ENCODE results near the gene KCNC1. TPM values are rescaled to one million over a fixed set of nuclear protein-coding genes. Genes with fewer than 3 reads are reported as not detected.

The KCNC1 gene
- polyA plus RNA-seq, 1 donor: 2.1 TPM

DNA sequence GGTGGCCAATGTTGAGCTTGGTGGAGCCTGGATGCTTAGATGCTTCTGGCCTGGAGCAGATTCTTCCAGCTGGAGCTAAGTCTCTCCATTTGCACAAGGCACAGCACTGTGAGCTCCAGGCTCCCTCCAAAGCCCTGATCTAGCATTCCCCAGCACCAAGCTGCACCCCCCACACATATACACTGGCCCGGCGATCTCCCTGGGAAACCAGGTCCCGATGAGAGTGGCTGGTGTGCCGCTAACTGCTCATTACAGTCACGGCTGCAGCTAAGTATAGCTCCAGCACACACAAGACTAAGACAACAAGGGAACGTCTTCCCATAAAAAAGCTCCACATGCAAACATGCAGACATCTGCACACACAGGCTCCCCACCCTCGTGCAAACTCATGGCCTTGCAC lies 17.6 kb downstream of the KCNC1 start:
- no peak for DNase-seq (ENCODE audit: low read depth)

DNA sequence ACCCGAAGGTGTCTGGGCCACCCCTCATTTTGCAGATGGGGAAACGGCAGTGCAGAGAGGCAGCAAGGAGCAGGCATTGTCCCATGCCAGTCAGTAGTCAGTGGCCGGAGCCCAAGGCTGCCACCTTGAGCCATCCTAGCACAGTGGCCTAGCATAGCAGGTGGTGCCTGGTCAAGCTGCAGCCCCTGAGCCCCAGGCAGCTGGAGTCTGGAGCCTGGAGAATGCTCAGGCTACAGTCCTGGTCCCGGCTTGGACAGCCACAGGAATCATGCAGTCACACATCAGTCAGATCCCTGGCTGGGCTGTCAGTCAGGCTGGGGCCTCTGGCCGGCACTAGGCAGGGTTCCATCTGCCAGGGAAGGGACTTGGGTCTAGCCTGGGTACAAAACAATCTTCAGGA lies 18.6 kb downstream of the KCNC1 start:
- DNase-seq (ENCODE audit: low read depth): no peak

DNA sequence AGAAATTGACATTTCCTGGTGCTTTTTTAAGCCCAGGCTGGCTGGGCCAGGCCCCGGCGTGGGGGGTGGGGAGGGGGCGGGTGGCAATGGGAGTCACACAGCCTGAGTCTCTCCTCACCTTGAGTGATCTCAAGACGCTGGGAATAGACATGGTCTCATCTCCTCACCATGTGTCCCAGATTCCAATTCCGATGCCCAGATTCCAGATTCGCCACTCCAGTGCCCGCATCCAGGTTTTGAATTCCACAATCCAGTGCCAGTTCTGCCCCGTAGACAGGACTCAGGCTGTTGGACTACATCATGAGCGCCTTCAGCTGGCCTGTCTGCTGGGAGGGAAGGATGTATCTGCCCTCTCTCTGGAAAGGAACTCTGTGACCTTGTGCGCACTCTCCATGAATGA lies 19.1 kb downstream of the KCNC1 start:
- no peak for DNase-seq (ENCODE audit: low read depth)

DNA sequence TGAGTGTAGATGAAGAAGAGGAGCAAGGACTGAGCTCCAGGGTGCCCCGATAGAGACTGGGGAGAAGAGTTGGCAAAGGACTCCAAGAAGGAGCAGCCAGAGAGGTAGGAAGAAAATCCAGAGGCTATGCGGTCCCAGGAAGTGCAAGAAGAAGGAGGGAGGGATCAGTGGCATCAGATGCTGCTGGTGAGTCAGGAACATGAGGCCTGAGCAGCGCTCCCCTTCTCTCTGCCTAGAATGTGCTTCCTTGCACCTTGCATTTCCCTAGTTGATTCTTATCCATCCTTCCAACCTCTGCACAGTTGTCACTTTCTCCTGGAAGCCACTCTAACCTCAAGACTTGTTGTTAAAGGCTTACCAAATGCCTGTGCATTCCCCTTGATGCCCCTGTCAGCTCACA lies 21.3 kb downstream of the KCNC1 start:
- DNase-seq (ENCODE audit: low read depth): no peak

DNA sequence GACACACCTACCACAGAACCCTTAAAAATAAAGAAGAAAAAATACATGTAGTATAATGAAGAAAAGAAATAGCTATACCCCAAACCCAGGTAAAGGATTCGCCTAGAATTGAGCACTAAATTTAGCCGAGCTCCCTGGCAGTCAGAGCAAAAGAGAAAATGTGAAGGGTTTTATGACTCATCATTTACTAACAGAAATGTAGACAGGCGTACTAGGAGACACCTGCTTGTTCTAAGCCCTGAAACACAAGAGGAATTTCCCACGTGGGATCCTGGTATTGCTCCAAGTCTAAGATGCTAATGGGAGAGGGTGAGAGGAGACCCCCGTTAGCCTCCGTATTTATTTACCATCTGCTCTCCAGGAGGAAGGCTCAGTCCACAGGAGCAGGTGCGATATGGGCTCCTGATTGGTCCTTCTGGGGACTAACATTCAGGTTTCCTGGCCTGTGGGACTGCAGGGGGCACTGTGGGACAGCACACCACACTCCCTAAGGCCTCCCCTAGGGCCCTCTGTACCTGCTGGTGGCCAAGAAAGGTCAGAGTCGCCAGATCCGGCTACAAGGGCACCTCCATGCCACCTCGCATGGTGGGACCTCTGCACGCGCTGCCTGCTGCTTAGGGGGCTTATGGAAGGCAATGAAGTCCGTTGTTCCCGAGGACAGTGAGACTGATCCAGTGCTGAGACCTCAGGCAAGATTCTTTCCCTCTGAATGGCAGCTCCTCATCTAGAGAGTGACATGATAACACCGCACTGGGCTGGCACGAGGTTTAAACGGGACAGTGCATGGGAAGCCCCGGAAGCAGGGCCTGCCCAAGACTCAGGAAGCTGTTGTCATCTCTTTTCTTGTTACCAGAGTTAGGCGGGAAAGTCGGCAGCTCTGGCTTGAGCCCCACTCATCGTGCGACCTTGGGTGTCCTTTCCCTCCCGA lies 25.8 kb downstream of the KCNC1 start:
- DNase-seq (ENCODE audit: low read depth): no peak

DNA sequence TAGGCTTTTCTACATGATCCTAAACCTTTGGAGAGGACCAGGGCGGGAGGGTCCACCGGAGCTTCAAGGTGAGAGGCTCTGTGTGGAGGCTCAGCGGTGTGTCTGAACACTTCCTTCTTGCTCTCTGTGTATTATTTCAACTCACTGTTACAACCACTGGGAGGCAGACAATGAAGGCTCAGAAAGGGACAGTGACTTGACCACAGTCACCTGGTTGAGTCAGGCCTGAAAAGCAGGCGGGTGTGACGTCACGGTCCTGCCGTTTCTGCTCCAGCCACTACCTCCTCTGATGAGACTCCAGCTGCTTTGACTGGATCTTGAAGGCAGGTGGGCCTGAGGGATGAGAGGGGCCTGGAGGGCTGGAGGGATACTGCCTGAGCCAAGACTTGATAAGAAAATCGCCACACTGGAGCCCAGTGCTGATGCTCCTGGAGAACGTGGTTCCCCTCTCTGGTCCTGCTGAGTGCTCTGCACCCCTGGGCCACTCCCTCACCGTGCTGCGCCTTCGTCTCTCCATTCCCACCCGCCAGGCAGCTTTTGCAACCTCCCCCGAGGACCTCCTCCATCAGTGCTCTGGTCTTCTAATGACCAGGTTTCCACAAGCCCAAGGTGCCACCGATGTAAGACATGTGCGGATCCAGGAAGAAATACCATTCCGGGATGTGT lies 27.9 kb downstream of the KCNC1 start:
- DNase-seq (ENCODE audit: low read depth): no peak

DNA sequence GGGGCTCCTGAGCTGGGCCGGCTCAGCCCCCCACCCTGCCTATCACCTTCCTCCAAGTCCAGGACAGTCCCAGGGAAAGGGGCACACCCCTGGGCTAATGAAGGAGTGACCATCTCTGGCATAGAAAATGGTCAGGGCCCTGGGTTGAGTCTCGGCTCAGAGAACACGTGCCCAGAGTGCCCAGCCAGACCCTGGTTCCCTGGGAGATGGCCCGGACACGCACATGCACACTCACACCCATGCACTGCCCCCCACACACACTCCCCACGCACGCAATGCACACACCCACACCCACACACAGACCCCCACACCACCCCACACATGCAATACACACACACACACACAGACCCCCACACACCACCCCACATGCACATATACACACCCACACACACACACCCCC lies 28.7 kb downstream of the KCNC1 start:
- DNase-seq (ENCODE audit: low read depth): no peak

DNA sequence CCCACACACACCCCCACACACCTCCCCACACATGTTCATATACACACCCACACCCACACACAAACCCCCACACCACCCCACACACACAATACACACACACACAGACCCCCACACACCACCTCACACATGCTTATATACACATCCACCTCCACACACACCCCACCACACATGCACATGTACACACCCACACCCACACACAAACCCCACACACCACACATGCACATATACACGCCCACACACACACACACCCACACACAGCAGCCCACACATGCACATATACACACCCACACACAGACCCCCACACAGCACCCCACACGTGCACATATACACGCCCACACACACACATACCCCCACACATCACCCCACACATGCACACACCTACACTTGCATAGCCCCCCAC lies 29.1 kb downstream of the KCNC1 start:
- no peak for DNase-seq (ENCODE audit: low read depth)

DNA sequence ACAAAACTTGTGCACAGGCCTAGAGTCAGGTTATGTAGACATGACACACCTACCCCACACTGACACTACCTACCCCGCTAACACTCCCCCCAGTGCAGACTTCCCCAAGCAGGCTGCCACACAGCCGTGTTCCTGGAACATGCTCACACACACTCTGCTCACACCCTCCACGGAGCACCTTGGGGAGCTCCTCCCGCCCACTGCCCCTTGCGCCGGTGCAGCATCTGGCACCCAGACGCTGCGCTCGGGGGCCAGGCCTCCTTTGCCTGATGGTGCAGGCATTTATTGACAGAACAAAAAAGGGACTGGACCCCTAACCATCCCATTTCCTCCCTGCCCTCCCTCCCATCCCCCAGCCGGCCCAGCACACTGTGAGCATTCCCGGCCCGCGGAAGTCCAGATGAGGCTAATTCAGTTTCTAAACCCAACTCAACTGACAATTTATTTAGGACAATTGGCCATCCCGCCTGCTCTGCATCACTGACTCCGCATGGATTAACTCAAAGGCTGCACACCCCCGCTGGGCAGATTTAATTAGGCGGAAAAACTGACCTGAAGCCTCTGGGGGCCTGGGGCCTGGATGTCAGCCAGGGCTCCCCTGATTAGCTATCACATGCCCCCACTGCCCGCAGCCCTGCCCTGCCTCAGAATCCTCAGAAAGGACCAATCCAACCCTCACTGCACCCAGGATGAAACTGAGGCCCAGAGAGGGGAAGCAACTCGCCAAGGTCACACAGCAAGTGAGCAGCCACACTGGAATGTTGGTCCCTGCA lies 30.1 kb downstream of the KCNC1 start:
- no peak for DNase-seq (ENCODE audit: low read depth)

DNA sequence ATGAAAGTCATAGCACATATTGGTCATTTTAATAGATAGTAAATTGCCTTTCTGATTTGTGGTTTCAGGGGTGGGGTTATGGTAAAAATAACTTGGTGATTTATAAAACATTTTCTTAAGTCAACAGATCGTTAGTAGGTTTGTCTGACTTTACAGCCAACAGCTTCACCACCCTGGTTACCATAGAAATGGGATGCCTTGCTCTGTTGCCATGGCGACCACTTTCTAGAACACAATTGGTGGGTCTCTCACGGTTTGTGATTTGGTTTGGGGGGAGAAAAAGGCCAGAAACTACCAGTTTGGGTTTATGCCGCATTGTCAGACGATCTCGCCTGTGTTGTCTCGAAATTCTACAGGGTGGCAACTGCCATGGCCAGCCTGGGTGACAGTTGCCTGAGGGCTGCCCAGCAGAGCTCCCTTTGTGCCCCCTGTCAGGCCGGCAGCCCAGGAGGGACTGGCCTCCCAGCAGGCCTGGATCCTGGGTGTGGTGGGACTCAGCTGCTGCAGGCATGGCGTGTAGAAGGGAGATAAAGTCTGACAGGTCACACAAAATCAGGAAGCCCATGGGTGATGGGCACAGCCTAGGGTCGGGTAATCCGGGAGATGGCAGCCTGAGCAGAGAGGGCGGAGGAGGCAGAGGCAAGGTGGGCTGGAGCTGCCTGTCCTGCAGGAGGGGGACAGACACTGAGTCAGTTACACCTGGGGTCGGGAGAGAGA lies 30.9 kb downstream of the KCNC1 start:
- no peak for DNase-seq (ENCODE audit: low read depth)

DNA sequence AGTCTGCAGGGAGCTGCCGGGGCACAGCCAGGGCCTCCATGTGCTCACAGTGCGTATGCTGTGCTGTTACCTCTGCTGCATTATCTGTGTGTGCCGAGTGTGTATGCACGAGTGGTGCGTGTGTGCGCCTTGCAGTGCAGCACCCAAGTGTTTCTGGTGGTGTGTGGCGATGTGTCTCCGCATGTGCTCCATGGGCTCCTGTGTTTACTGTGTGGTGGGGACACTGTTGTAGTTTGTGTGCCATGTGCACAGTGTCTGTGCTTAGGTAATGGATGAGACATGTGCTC lies 31.4 kb downstream of the KCNC1 start:
- no peak for DNase-seq (ENCODE audit: low read depth)

DNA sequence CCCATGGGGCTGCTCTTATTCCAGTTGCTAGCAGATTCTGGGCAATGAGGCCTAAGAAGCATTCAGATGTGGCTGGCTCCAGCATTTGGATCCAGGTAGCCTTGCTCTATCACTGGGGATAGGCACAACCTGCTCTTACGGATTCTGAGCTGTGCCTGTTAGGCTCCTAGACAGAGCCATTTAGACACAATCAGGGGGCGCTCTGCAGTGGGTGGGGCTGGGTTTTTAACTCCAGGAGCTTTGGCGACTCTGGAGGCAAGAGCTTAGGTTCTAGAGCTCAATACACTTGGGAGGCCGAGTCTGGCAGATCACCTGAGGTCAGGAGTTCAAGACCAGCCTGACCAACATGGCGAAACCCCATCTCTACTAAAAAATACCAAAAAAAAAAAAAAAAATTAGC lies 32.0 kb downstream of the KCNC1 start:
- no peak for DNase-seq (ENCODE audit: low read depth)

DNA sequence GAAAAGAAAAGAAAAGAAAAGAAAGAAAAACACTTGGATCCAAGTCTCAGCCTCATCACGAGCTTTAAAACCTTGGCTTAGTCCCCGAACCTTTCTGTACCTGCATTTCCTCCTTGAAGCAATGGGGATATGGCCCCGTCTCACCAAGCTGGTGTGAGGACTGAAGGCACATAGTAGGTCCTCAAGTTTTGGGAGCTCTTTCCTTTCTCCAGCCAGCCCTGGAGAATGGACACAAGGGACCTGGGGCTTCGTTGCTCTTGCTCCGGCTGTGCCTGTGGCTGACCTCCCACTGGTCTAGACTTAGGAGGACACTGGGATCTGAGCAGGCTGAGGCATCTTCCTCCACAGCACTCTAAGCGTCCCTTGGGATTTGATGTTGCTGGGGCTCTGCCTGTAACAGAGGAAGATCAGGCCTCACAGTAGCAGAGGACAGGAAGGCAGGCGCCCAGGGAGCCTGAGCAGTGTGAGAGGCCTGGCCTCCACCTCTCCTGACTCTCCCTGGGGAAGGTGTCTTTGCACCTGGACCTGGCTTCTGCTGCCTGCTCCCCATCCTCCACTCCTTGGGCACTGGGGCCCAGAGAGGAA lies 32.8 kb downstream of the KCNC1 start:
- no peak for DNase-seq (ENCODE audit: low read depth)

DNA sequence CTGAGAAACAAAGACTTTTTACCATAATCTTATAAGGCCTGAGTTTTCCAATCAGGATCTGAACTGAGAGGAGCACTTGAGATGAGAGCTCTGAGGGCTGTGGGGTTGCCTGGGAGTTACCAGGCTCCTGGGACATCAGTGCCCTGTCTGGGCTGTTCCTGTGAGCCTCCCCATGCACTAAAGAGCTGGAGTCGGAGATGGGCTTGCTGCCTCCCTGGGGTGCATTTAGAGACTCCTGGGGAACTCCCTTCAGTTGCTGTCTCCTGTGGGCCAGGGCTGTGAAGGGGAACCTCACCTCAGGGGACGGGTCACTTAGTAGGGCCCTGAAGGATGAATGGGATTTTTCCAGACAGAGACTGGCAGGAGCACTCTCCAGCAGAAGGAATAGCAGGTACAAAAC lies 33.3 kb downstream of the KCNC1 start:
- DNase-seq (ENCODE audit: low read depth): no peak

DNA sequence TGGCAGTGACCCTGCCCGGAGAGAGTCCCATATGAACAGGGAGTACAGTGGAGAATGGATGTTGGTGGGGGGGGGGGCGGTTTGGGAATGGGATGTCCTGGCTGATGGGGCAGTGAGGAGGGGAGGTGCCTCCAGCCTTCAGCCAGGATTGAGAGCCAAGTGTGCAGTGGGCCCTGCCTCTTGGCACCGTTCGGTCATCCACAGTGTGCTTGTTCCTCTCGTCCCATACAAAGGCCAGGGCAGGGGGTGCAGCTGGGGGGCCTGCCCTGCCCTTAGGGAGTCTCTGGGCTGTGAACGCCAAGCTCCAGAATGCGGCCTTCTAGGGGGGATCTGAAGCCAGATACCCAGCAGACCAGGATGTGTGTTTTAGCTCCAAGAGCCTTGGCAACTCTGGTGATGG lies 34.0 kb downstream of the KCNC1 start:
- DNase-seq (ENCODE audit: low read depth): no peak

DNA sequence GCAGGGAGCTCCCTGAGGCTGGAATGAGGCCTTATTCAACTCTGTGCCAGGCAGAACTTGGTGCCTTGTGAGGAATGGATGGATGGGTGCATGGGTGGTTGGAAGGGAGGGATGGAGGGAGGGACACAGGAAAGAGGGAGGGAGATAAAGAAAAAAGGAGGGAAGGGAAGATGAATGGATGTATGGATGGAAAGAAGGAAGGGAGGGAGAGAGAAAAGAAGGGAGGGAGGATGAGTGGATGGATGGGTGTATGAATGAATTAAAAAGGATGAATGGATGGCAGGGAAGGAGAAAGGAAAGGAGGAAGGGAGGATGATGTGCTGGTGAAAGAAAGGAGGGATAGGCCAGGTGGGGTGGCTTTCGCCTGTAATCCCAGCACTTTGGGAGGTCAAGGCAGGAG lies 34.6 kb downstream of the KCNC1 start:
- DNase-seq (ENCODE audit: low read depth): no peak

DNA sequence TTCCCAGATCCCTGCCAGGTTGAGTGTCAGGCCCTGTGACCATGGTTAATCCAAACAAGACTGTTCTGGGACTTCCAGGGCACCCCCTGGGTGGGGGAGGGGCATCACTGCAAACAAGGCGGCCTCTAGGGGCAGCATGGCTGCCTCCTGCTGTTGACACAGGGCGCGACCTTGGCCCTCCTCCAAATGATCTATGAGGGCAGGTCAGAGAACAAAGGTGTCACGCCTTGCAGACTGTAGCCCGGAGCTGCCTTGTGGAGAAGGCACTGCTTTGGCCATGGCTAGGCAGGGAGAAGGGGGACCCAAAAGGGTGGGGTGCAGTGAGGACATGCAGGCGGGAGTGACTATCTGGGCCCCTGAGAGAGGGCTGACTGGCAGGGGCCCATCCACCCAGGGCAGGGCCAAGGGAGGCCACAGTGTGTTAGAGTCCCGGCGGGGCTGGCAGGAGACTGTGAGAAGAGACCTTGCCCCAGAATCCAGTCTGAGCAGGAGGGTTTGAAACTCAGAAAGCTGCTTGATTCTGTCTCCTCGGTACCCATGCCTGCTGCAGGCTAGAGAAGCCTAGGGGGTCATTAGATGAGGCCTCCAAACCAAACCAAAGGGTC lies 35.6 kb downstream of the KCNC1 start:
- no peak for DNase-seq (ENCODE audit: low read depth)

DNA sequence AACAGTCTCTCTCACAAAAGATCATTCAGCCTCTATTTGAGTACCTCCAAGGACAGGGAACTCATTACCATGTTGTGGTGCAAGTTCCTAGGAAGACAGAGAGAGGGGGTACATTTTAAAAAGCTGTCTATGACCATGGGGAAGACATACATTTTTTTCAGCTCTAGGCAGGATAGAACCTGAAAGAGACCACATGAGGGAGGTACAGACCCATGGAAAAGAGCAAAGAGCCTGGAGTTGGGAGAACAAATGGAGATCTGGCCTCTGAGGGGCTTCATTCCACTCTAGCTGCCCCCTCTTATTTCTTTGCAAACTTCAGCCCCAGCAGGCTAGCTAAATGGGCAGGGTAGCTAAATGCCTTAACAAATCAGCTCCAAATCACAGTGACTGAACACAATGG lies 36.3 kb downstream of the KCNC1 start:
- no peak for DNase-seq (ENCODE audit: low read depth)

DNA sequence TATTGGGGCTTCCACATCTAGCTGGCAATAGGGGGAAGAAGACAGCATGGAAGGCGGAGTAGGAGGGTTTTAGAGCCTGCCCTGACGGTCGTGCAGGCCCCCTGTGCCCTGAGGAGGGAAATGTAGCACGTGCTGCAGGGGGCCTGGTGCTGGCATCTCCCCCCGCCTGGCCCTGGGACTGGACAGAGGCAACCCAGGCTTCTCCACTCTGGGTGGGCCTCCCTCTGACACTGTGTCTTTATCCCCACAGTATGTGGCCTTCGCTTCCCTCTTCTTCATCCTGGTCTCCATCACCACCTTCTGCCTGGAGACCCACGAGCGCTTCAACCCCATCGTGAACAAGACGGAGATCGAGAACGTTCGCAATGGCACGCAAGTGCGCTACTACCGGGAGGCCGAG lies 36.8 kb downstream of the KCNC1 start:
- no peak for DNase-seq (ENCODE audit: low read depth)

DNA sequence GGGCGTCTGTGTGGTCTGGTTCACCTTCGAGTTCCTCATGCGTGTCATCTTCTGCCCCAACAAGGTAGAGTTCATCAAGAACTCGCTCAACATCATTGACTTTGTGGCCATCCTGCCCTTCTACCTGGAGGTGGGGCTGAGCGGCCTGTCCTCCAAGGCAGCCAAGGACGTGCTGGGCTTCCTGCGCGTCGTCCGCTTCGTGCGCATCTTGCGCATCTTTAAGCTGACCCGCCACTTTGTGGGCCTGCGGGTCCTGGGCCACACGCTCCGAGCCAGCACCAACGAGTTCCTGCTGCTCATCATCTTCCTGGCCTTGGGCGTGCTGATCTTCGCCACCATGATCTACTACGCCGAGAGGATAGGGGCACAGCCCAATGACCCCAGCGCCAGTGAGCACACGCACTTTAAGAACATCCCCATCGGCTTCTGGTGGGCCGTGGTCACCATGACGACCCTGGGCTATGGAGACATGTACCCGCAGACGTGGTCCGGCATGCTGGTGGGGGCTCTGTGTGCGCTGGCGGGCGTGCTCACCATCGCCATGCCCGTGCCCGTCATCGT lies 37.3 kb downstream of the KCNC1 start:
- no peak for DNase-seq (ENCODE audit: low read depth)

All from forelimb muscle (tissue), 1 donor.